ENCODE data around the gene CDKN2B-AS1. TPM values are rescaled to one million over a fixed set of nuclear protein-coding genes. Genes with fewer than 3 reads are reported as not detected.

Gene CDKN2B-AS1
- polyA plus RNA-seq, 1 donor (not counting 4 experiments of a cell fraction or from before 2014, with no cell fraction given), result 1.1 TPM

DNA sequence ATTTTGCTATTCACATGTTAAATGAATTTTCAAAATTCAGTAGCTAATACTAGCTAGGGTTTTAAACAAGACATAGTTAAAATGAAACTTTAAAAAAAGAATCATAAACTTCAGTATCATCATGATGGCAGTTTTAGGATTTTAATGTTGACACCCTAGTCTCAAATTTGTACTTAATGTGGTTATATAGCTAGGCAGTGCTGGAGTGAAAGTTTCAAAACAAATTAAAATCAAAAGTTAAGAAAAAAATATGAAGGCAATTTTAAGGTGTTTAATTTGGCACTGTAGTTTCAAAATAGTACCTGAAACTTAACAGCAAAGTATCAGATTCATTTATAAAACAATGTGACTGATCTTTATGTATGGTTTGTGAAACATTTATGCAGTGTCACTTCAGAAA is 33.8 kb downstream of the CDKN2B-AS1 start:
- TF ChIP-seq, protein P1, sequence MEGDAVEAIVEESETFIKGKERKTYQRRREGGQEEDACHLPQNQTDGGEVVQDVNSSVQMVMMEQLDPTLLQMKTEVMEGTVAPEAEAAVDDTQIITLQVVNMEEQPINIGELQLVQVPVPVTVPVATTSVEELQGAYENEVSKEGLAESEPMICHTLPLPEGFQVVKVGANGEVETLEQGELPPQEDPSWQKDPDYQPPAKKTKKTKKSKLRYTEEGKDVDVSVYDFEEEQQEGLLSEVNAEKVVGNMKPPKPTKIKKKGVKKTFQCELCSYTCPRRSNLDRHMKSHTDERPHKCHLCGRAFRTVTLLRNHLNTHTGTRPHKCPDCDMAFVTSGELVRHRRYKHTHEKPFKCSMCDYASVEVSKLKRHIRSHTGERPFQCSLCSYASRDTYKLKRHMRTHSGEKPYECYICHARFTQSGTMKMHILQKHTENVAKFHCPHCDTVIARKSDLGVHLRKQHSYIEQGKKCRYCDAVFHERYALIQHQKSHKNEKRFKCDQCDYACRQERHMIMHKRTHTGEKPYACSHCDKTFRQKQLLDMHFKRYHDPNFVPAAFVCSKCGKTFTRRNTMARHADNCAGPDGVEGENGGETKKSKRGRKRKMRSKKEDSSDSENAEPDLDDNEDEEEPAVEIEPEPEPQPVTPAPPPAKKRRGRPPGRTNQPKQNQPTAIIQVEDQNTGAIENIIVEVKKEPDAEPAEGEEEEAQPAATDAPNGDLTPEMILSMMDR (optimal IDR thresholded peaks at IDR 0.05 in 1 of 3, IDR thresholded peaks at IDR 0.05 in 1 of 3, conservative IDR thresholded peaks at IDR 0.05 in 1 of 3; ENCODE audit: extremely low read depth in 1 of 3, insufficient read depth in 2 of 3, low read length in 3 of 3), result no peak
- no peak for TF ChIP-seq EZH2 (IDR thresholded peaks at IDR 0.05; ENCODE audit: low read length)
- Histone ChIP-seq H3K79me2 (ENCODE audit: control insufficient read depth, insufficient read depth, low read length) (no peaks in the 10 kb centered on the region), H3K27ac (ENCODE audit: control insufficient read depth, insufficient read depth, low read length) (no peak overlapping the region), H2AFZ (ENCODE audit: control insufficient read depth, low read length) (no peak overlapping the region), H3K9me1 (ENCODE audit: control insufficient read depth, extremely low read depth, insufficient read depth, low read length) (no peaks in the 10 kb centered on the region), H3K4me1 (ENCODE audit: control insufficient read depth, extremely low read depth, insufficient read depth, low read length) (peaks cover 30% of the 10 kb centered on the region), H4K20me1 (ENCODE audit: control insufficient read depth, extremely low read depth, insufficient read depth, low read length) (no peaks in the 10 kb centered on the region), H3K36me3 (ENCODE audit: control insufficient read depth in 2 of 2, extremely low read depth in 1 of 2, insufficient read depth in 2 of 2, low read length in 2 of 2) (no peaks in the 10 kb centered on the region), H3K4me3 (ENCODE audit: control insufficient read depth in 2 of 3, extremely low read depth in 1 of 3, insufficient read depth in 2 of 3, low read depth in 1 of 3, low read length in 3 of 3) (no peak overlapping the region), H3K4me2 (ENCODE audit: control insufficient read depth, extremely low read depth, insufficient read depth, low read depth, low read length) (no peak overlapping the region), H3K9ac (ENCODE audit: control insufficient read depth, extremely low read depth, insufficient read depth, low read length) (no peak overlapping the region), H3K27me3 (ENCODE audit: control insufficient read depth, extremely low read depth, insufficient read depth, low read length) (no peaks in the 10 kb centered on the region), H3K9me3 (ENCODE audit: control insufficient read depth, low read depth, low read length) (no peaks in the 10 kb centered on the region)
- FAIRE-seq (no peak), DNase-seq (ENCODE audit: low read depth, low spot score) (no peak)
- dilution Hi-C loops (cut with MboI; ENCODE audit: extremely low pct_ligation_motif_present, low sequenced_read_pairs), result loop anchor here (25.0 kb wide), 1 partner anchor 209 kb away; no protein-coding TSS in a partner anchor

DNA sequence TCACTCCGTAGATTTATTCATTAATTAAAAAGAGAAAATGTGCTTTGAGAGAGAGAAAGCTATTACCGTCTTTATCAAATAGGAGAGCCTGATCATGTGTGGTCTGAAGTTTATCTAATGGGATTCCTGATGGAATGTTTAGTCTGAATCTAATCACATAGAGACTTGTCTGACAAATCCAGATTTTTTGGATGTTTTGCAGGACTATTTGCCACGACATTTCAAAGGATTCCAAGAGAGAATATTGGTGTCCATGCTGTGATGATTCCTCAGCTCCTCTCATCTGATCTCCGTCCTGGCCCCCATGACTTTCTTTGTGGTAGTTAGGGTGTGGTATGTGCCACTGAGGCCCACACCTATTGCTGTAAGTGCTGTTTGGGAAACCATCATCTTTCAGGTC is 34.6 kb downstream of the CDKN2B-AS1 start:
- FAIRE-seq, result no peak
- Histone ChIP-seq H3K4me1 (ENCODE audit: control insufficient read depth, extremely low read depth, insufficient read depth, low read length) (peaks cover 36% of the 10 kb centered on the region), H3K4me3 (ENCODE audit: control insufficient read depth in 2 of 3, extremely low read depth in 1 of 3, insufficient read depth in 2 of 3, low read depth in 1 of 3, low read length in 3 of 3) (no peak overlapping the region), H3K79me2 (ENCODE audit: control insufficient read depth, insufficient read depth, low read length) (no peaks in the 10 kb centered on the region), H4K20me1 (ENCODE audit: control insufficient read depth, extremely low read depth, insufficient read depth, low read length) (no peaks in the 10 kb centered on the region), H3K4me2 (ENCODE audit: control insufficient read depth, extremely low read depth, insufficient read depth, low read depth, low read length) (no peak overlapping the region), H3K36me3 (ENCODE audit: control insufficient read depth in 2 of 2, extremely low read depth in 1 of 2, insufficient read depth in 2 of 2, low read length in 2 of 2) (no peaks in the 10 kb centered on the region), H3K9me3 (ENCODE audit: control insufficient read depth, low read depth, low read length) (no peaks in the 10 kb centered on the region), H2AFZ (ENCODE audit: control insufficient read depth, low read length) (no peak overlapping the region), H3K27ac (ENCODE audit: control insufficient read depth, insufficient read depth, low read length) (no peak overlapping the region), H3K9ac (ENCODE audit: control insufficient read depth, extremely low read depth, insufficient read depth, low read length) (no peak overlapping the region), H3K27me3 (ENCODE audit: control insufficient read depth, extremely low read depth, insufficient read depth, low read length) (no peaks in the 10 kb centered on the region), H3K9me1 (ENCODE audit: control insufficient read depth, extremely low read depth, insufficient read depth, low read length) (no peaks in the 10 kb centered on the region)
- TF ChIP-seq, protein P1 (optimal IDR thresholded peaks at IDR 0.05 in 1 of 3, IDR thresholded peaks at IDR 0.05 in 1 of 3, conservative IDR thresholded peaks at IDR 0.05 in 1 of 3; ENCODE audit: extremely low read depth in 1 of 3, insufficient read depth in 2 of 3, low read length in 3 of 3), result no peak
- no peak for TF ChIP-seq EZH2 (IDR thresholded peaks at IDR 0.05; ENCODE audit: low read length)
- DNase-seq (ENCODE audit: low read depth, low spot score), result no peak
- dilution Hi-C loops (cut with MboI; ENCODE audit: extremely low pct_ligation_motif_present, low sequenced_read_pairs), result loop anchor here (25.0 kb wide), 1 partner anchor 208 kb away; no protein-coding TSS in a partner anchor

Data from keratinocyte (primary cell).